GM12865 (cell line): ENCODE results near the gene FAM131C.

Source experiments
- DNase-seq: peaks from one replicate; pipeline ENCODE4 v3.0.0; 2010; ENCODE audit warnings: low read depth
- H3K4me3 ChIP-seq: 2 replicates; pipeline ENCODE4 v1.5.1; 2011; ENCODE audit warnings: mild to moderate bottlenecking, low read depth, low read length, control low read depth
- CTCF ChIP-seq: IDR thresholded peaks from 2 replicates; pipeline ENCODE4 v1.5.1; 2011; ENCODE audit warnings: low read length, control low read depth, low read depth, inconsistent platforms; ENCODE audit not compliant: insufficient read depth; ENCODE audit errors: missing control alignments

The FAM131C gene

GRCh38 chr1:16073490-16074119 lies at the start of gene FAM131C:
TSS of gene FAM131C (minus strand) at chr1:16073651. CDS start at chr1:16073442, 209 bp downstream.
- no peak within 1 kb of the TSS for H3K4me3 ChIP-seq
- TF ChIP-seq CTCF = peak; percentile 48
- peak; percentile 30 for DNase-seq

- DNase-seq = peak; percentile 42
- TF ChIP-seq CTCF = no peak
- no peak overlapping the region for H3K4me3 ChIP-seq
These were observed 49.5 kb upstream of the FAM131C start for GRCh38 chr1:16122916-16123315.

- DNase-seq = no peak
- H3K4me3 ChIP-seq = no peak overlapping the region
- TF ChIP-seq CTCF = no peak
These were observed 49.0 kb upstream of the FAM131C start for GRCh38 chr1:16122350-16122881.

- H3K4me3 ChIP-seq = no peak overlapping the region
- TF ChIP-seq CTCF = no peak
- no peak for DNase-seq
These were observed 47.5 kb upstream of the FAM131C start for GRCh38 chr1:16120940-16121410.

- no peak for TF ChIP-seq CTCF
These were observed 47.0 kb upstream of the FAM131C start for GRCh38 chr1:16120407-16120806.

GRCh38 chr1:16119926-16120325 lies 46.5 kb upstream of the FAM131C start:
- no peak overlapping the region for H3K4me3 ChIP-seq
- DNase-seq = no peak
- no peak for TF ChIP-seq CTCF

More at GRCh38 chr1:16120407-16120806, 47.0 kb upstream of the FAM131C start:
- DNase-seq = no peak
- no peak overlapping the region for H3K4me3 ChIP-seq

GRCh38 chr1:16119504-16119903 lies 46.1 kb upstream of the FAM131C start:
- no peak for TF ChIP-seq CTCF
- no peak for DNase-seq
- H3K4me3 ChIP-seq = no peak overlapping the region
